Midbrain (tissue), 1 donor: ENCODE measurements around the gene PTPRF.
"Not testable (repeated sequence)": the region's sequence is repeated elsewhere in the genome, so short reads cannot be mapped to it uniquely, and the experiment has no call there.

Source experiments
- DNase-seq: peaks from one replicate; lab custom pipeline; 2025; lab: John Stamatoyannopoulos, UW

Gene PTPRF

GRCh38 chr1:43634721-43635120 lies 104.0 kb downstream of the PTPRF start:
- no peak for DNase-seq

- no peak for DNase-seq
Measured at GRCh38 chr1:43636006-43636641, 105.4 kb downstream of the PTPRF start.

- DNase-seq: no peak
Measured at GRCh38 chr1:43637267-43637666, 106.6 kb downstream of the PTPRF start.

- not testable (repeated sequence) for DNase-seq
Measured at GRCh38 chr1:43638381-43638780, 107.7 kb downstream of the PTPRF start.

- DNase-seq: no peak
Measured at GRCh38 chr1:43639976-43640794, 109.5 kb downstream of the PTPRF start.

- DNase-seq: no peak
Measured at GRCh38 chr1:43644558-43644957, 113.9 kb downstream of the PTPRF start.

GRCh38 chr1:43645461-43645860 lies 114.8 kb downstream of the PTPRF start:
- DNase-seq: no peak

- DNase-seq: not testable (repeated sequence)
Measured at GRCh38 chr1:43647331-43647730, 116.6 kb downstream of the PTPRF start.

GRCh38 chr1:43648221-43648847 lies 117.7 kb downstream of the PTPRF start:
- DNase-seq: no peak

GRCh38 chr1:43648876-43649477 lies 118.3 kb downstream of the PTPRF start:
- DNase-seq: no peak

GRCh38 chr1:43650310-43651085 lies 119.8 kb downstream of the PTPRF start:
- peak; percentile 98 for DNase-seq

- DNase-seq: no peak
Measured at GRCh38 chr1:43651188-43651587, 120.5 kb downstream of the PTPRF start.

- DNase-seq: no peak
Measured at GRCh38 chr1:43651902-43652301, 121.2 kb downstream of the PTPRF start.

GRCh38 chr1:43653339-43653738 lies 122.7 kb downstream of the PTPRF start:
- DNase-seq: peak; percentile 10

GRCh38 chr1:43653893-43654292 lies 123.2 kb downstream of the PTPRF start:
- DNase-seq: no peak

- DNase-seq: no peak
Measured at GRCh38 chr1:43655953-43656352, 125.3 kb downstream of the PTPRF start.

- DNase-seq: no peak
Measured at GRCh38 chr1:43659212-43660166, 128.8 kb downstream of the PTPRF start.

- DNase-seq: no peak
Measured at GRCh38 chr1:43660355-43660754, 129.7 kb downstream of the PTPRF start.

- no peak for DNase-seq
Measured at GRCh38 chr1:43664369-43664768, 133.7 kb downstream of the PTPRF start.

GRCh38 chr1:43666608-43667007 lies 135.9 kb downstream of the PTPRF start:
- no peak for DNase-seq

GRCh38 chr1:43668956-43669355 lies 138.3 kb downstream of the PTPRF start:
- DNase-seq: no peak
